ENCODE results near the gene RPS6KA2. TPM values are rescaled to one million over a fixed set of nuclear protein-coding genes. Genes with fewer than 3 reads are reported as not detected.

The RPS6KA2 gene
- total RNA-seq, 2 experiments from 2014 or later: 1.6 to 1.9 TPM

GRCh38 chr6:166653639-166653941, 26.5 kb upstream of the RPS6KA2 start:
- peaks cover 19% of the 10 kb centered on the region for H3K27me3 Mint-ChIP-seq (ENCODE audit: low read depth)
- H3K36me3 Mint-ChIP-seq (ENCODE audit: low read depth): no peaks in the 10 kb centered on the region
- CTCF ChIA-PET: no interaction called here
- POLR2A ChIA-PET: no interaction called here
- peaks cover 11% of the 10 kb centered on the region for H3K4me1 Mint-ChIP-seq (ENCODE audit: low read depth)
- ATAC-seq: no peak
- H3K27ac Mint-ChIP-seq: no peak overlapping the region
- H3K9me3 Mint-ChIP-seq (ENCODE audit: insufficient read depth): no peaks in the 10 kb centered on the region
- H3K4me3 Mint-ChIP-seq: no peak overlapping the region
- DNase-seq: no peak

DNA sequence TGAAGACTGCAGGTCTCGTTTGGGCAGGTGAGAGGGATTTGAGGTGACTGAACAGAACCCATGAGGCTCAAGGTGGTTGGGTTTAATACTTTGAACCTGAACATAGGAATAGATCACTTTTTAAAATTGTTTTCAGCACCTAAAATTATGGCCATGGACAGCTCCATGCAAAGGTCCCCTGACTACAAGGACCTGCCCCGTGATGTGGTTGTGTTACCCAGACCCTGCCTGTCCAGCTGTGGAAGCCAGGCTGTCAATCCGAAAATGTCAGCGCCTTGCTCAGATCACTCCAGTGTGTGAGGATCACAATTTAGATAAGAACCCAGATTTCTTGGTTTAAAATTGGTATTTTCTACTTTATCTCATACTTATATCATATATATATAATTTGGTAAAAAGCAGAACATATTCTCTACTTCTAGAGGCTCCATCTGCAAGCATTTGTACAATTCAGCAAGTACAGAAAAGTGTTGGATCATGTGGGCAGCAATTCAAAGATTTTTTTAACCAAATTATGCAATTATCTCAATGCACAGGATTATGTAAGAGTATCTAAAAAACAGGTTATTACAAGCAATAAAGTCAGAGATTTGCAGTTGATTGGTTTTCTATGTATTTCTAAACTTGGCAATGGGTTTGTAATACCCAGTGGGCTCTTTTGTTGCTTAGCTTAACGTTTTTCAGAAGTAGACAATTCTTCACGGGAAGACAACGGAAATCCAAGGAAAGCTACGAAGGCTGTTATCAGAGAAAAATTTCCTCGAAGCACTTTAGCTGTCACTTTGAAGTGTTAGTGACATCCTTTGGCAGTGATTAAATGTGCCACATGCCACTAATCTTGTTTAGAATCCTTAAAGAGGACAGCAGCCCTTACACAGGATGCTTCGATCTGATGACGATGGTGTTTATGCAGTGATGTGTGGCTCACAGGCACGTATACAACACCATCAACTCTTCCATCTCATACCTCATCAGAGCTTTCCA, 24.1 kb upstream of the RPS6KA2 start:
- ChIA-PET CTCF (interaction anchor here (0.6 kb wide), 1 partner anchor 486 kb away, joined by 4 read pairs; no protein-coding TSS in a partner anchor), POLR2A (no interaction called here)
- no peak for ATAC-seq
- Mint-ChIP-seq H3K9me3 (ENCODE audit: insufficient read depth) (no peaks in the 10 kb centered on the region), H3K27me3 (ENCODE audit: low read depth) (peaks cover 3% of the 10 kb centered on the region), H3K36me3 (ENCODE audit: low read depth) (no peaks in the 10 kb centered on the region), H3K4me1 (ENCODE audit: low read depth) (no peaks in the 10 kb centered on the region), H3K27ac (no peak overlapping the region), H3K4me3 (no peak overlapping the region)
- no peak for DNase-seq

DNA sequence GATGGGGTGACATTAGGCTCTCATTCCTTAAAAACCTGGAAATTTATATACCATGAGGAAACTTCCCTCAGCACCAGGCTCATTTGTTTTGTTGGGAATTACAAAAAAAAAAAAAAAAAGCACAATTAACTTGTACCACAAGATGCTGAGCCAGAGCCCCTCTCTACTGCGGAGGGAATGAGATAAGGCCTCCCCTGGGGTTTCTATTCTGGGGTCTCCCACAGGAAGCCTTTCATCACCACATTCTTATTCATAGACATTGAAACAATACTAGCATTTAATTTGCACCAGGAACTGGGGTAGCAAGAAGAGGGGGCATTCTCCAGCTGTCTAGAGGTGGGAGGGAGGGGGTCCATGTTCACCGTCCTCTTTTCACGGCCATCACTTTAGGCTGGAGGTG, 23.0 kb upstream of the RPS6KA2 start:
- Mint-ChIP-seq H3K4me3 (no peak overlapping the region), H3K27ac (no peak overlapping the region)

DNA sequence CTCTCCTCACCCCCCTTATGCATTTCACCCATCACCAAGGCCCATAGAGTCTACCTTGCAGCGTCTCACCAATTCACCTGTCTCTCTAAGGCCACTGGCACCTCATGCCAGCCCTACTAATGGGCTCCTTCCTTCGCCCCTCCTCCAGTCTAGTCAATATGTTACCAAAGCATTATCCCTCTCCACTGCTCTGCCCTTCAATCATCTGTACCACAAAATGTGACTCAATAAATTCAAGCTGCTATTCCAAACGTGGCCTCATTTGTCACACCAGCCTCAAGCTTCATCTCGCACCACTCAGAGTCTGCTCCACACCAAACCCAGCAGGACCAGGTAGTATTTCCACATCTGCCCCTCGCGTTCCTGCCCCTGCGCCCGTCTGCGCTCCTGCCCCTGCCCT, 21.8 kb upstream of the RPS6KA2 start:
- CTCF ChIA-PET: no interaction called here
- no peak for DNase-seq
- no peaks in the 10 kb centered on the region for H3K4me1 Mint-ChIP-seq (ENCODE audit: low read depth)
- H3K36me3 Mint-ChIP-seq (ENCODE audit: low read depth): no peaks in the 10 kb centered on the region
- H3K27ac Mint-ChIP-seq: no peak overlapping the region
- no peak overlapping the region for H3K4me3 Mint-ChIP-seq
- no peak for ATAC-seq
- H3K9me3 Mint-ChIP-seq (ENCODE audit: insufficient read depth): no peaks in the 10 kb centered on the region
- POLR2A ChIA-PET: no interaction called here
- peaks cover 3% of the 10 kb centered on the region for H3K27me3 Mint-ChIP-seq (ENCODE audit: low read depth)

More for the DNA sequence above, 23.0 kb upstream of the RPS6KA2 start:
- no peak for ATAC-seq
- Mint-ChIP-seq H3K36me3 (ENCODE audit: low read depth) (no peaks in the 10 kb centered on the region), H3K9me3 (ENCODE audit: insufficient read depth) (no peaks in the 10 kb centered on the region), H3K27me3 (ENCODE audit: low read depth) (peaks cover 3% of the 10 kb centered on the region), H3K4me1 (ENCODE audit: low read depth) (no peaks in the 10 kb centered on the region)
- CTCF ChIA-PET: no interaction called here
- no peak for DNase-seq
- POLR2A ChIA-PET: no interaction called here

GRCh38 chr6:166647896-166648295, 20.8 kb upstream of the RPS6KA2 start:
- H3K9me3 Mint-ChIP-seq (ENCODE audit: insufficient read depth): no peaks in the 10 kb centered on the region
- CTCF ChIA-PET: no interaction called here
- no peak for ATAC-seq
- H3K27ac Mint-ChIP-seq: no peak overlapping the region
- DNase-seq: no peak
- POLR2A ChIA-PET: no interaction called here
- H3K4me3 Mint-ChIP-seq: no peak overlapping the region
- H3K36me3 Mint-ChIP-seq (ENCODE audit: low read depth): no peaks in the 10 kb centered on the region
- no peaks in the 10 kb centered on the region for H3K4me1 Mint-ChIP-seq (ENCODE audit: low read depth)
- peaks cover 4% of the 10 kb centered on the region for H3K27me3 Mint-ChIP-seq (ENCODE audit: low read depth)

DNA sequence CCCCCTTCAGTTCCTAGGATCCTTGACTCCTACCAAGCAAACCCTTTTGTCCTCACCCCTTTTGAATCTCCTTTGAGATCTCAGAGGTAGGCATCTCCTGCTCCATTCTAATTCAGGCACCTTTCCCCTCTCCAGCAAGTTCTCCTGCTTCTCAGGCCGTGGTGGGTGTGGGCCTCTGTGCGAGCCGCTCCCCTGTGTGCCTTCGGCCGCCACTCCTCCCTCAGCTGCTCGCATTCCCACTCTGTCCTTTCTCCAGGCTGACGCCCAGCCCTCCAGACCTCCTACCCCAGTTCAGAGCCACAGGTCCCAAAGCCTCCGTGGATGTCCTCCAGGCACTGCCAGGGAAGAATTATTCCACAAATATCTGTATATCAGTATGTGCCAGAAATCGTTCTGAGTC, 19.7 kb upstream of the RPS6KA2 start:
- no peaks in the 10 kb centered on the region for H3K36me3 Mint-ChIP-seq (ENCODE audit: low read depth)
- POLR2A ChIA-PET: no interaction called here
- H3K27ac Mint-ChIP-seq: no peak overlapping the region
- H3K4me3 Mint-ChIP-seq: no peak overlapping the region
- H3K27me3 Mint-ChIP-seq (ENCODE audit: low read depth): peaks cover 6% of the 10 kb centered on the region
- H3K4me1 Mint-ChIP-seq (ENCODE audit: low read depth): no peaks in the 10 kb centered on the region
- CTCF ChIA-PET: no interaction called here
- DNase-seq (no peak), ATAC-seq (no peak)
- H3K9me3 Mint-ChIP-seq (ENCODE audit: insufficient read depth): no peaks in the 10 kb centered on the region

GRCh38 chr6:166645896-166646295, 18.8 kb upstream of the RPS6KA2 start:
- ChIA-PET CTCF (no interaction called here), POLR2A (no interaction called here)
- Mint-ChIP-seq H3K9me3 (ENCODE audit: insufficient read depth) (no peaks in the 10 kb centered on the region), H3K27ac (no peak overlapping the region), H3K4me1 (ENCODE audit: low read depth) (no peaks in the 10 kb centered on the region), H3K4me3 (no peak overlapping the region), H3K36me3 (ENCODE audit: low read depth) (no peaks in the 10 kb centered on the region), H3K27me3 (ENCODE audit: low read depth) (peaks cover 8% of the 10 kb centered on the region)
- DNase-seq: no peak
- ATAC-seq: no peak

DNA sequence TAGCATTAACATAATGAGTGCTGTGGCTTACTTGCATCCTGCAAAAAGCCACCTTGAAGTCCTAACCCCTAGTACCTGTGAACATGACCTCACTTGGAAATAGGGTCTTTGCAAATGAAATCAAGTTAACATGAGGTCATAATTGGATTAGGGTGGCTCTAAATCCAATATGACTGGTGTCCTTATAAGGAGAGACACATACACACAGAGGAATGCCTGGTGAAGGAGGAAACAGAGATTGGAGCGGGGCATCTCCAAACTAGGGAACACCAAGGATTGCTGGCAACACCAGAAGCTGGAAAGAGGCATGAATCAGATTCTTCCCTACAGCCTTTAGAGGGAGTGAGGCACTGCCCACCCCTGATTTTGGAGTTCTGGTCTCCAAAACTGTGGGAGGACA, 17.6 kb upstream of the RPS6KA2 start:
- Mint-ChIP-seq H3K4me1 (ENCODE audit: low read depth) (peaks cover 9% of the 10 kb centered on the region), H3K36me3 (ENCODE audit: low read depth) (no peaks in the 10 kb centered on the region), H3K9me3 (ENCODE audit: insufficient read depth) (no peaks in the 10 kb centered on the region), H3K27ac (no peak overlapping the region), H3K27me3 (ENCODE audit: low read depth) (peaks cover 17% of the 10 kb centered on the region), H3K4me3 (no peak overlapping the region)
- ChIA-PET CTCF (no interaction called here), POLR2A (no interaction called here)
- no peak for DNase-seq
- ATAC-seq: no peak

DNA sequence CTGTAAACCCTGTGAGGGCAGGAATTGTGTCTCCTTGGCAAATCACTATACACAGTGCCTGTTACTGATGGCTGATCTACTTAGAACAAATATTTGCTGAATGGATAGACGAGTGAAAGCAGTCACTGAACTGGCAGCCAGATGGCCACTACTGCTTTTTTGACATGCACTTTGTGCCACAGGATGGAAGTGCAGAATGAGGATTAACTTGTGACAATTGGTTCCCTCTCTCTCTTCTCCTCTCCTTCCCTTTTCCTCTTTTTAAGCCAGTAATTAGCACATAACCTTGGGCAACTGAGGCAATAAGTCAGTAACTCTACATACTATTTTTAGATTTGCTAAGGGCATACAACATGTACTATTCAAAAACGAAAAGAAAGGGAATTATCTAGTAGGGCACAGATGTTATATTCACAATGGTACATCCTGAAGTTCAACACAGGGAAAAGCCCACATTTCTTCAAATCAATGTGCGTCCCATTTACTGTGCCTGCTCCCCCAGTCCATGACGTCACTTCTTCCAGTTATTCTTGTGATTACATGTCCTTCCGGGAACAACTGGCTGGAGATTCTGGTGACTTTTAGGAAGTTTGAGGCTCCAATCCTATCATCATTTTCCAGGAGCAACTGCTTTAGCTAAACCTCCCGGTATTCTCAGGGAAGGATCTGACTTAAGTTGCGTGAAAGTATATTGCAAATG, 17.0 kb upstream of the RPS6KA2 start:
- Mint-ChIP-seq H3K9me3 (ENCODE audit: insufficient read depth) (no peaks in the 10 kb centered on the region), H3K4me3 (no peak overlapping the region), H3K36me3 (ENCODE audit: low read depth) (no peaks in the 10 kb centered on the region), H3K4me1 (ENCODE audit: low read depth) (peaks cover 11% of the 10 kb centered on the region), H3K27me3 (ENCODE audit: low read depth) (peaks cover 23% of the 10 kb centered on the region), H3K27ac (no peak overlapping the region)
- CTCF ChIA-PET: no interaction called here
- DNase-seq (no peak), ATAC-seq (no peak)
- POLR2A ChIA-PET: no interaction called here

GRCh38 chr6:166642646-166643045, 15.6 kb upstream of the RPS6KA2 start:
- no peak for ATAC-seq
- Mint-ChIP-seq H3K27me3 (ENCODE audit: low read depth) (peaks cover 28% of the 10 kb centered on the region), H3K4me3 (no peak overlapping the region), H3K36me3 (ENCODE audit: low read depth) (no peaks in the 10 kb centered on the region), H3K27ac (no peak overlapping the region), H3K4me1 (ENCODE audit: low read depth) (peaks cover 11% of the 10 kb centered on the region), H3K9me3 (ENCODE audit: insufficient read depth) (no peaks in the 10 kb centered on the region)
- ChIA-PET POLR2A (interaction anchor here (0.7 kb wide), 1 partner anchor 15 kb away, joined by 4 read pairs; no protein-coding TSS in a partner anchor), CTCF (interaction anchor here (0.7 kb wide), 1 partner anchor 738 kb away, joined by 3 read pairs; no protein-coding TSS in a partner anchor)
- DNase-seq: no peak

DNA sequence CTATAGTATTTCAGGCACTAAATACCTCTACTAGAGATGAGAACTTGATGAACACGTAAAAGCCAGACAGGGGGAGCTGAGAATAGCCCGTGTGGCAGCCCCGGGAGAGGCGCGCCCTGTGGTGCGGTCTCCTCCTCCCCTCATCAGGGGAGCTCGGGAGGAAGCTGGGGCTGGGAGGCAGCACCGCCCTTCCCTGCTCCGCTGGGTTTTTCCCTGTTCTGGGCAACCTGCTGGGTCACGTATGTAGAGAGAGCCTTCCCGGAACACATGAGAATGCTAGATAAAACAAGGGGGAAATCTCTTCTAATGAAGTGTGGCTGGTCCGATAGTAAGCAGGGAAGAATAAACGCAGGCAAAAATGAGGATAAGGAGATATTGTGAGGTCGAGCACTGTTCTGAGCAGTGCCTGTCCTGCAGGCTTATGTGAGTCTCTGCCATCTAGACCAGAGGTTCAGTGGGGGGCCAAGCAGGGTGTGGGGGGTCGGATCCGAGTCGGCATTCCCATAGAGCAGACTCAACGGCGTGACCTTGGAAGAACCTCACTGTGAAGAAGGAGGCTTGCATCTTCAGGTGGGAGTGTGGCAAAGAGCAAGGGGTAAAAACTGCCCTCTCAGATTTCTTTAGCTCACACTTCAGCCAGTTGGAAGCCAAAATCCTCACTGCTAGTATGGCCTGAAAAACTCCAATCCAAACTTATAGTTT, 13.4 kb upstream of the RPS6KA2 start:
- Mint-ChIP-seq H3K27me3 (ENCODE audit: low read depth) (peaks cover 31% of the 10 kb centered on the region), H3K4me1 (ENCODE audit: low read depth) (peaks cover 11% of the 10 kb centered on the region), H3K36me3 (ENCODE audit: low read depth) (no peaks in the 10 kb centered on the region), H3K27ac (no peak overlapping the region), H3K9me3 (ENCODE audit: insufficient read depth) (no peaks in the 10 kb centered on the region), H3K4me3 (no peak overlapping the region)
- ATAC-seq: no peak
- POLR2A ChIA-PET: no interaction called here
- CTCF ChIA-PET: no interaction called here
- DNase-seq: no peak

DNA sequence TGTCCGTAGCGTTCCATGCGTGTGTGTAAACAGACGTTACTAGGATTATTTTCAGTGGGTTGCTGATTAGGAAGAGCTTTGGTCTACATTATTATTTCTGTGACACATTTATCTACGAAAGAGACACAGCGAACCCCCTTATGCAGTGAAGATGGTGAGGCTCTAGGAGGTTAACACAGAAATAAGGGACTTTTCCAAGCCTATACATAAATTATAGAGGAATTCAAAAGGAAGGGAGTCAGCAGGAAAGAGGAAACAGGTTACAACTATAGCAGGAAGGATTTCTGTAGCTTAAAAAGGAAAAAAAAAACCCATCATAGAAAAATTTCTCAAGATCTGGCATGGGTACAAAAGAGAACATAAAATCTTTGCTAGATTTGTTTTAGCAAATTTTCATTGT, 12.9 kb upstream of the RPS6KA2 start:
- no peak for ATAC-seq
- POLR2A ChIA-PET: no interaction called here

More for the DNA sequence above, 12.9 kb upstream of the RPS6KA2 start:
- H3K9me3 Mint-ChIP-seq (ENCODE audit: insufficient read depth): no peaks in the 10 kb centered on the region
- DNase-seq: no peak
- H3K4me3 Mint-ChIP-seq: no peak overlapping the region
- CTCF ChIA-PET: no interaction called here
- no peaks in the 10 kb centered on the region for H3K36me3 Mint-ChIP-seq (ENCODE audit: low read depth)
- peaks cover 11% of the 10 kb centered on the region for H3K4me1 Mint-ChIP-seq (ENCODE audit: low read depth)
- H3K27ac Mint-ChIP-seq: no peak overlapping the region
- H3K27me3 Mint-ChIP-seq (ENCODE audit: low read depth): peaks cover 31% of the 10 kb centered on the region

Measured in activated CD8-positive, alpha-beta T cell treated with anti-CD3 and anti-CD28 coated beads, Interleukin-2, amount 10 ng/mL, durations not matched to agents 7 days and 5 days (primary cell).